SU-DHL-6 (cell line): ENCODE results near the gene C4orf51.

Source experiments
- H2AFZ ChIP-seq: fragments of 200-600 bp; sonication (generic); 2 replicates; pipeline ENCODE4 v1.6.1; 2014; ENCODE audit warnings: low read depth, mild to moderate bottlenecking, moderate library complexity, mixed read lengths, antibody characterized with exemption, low read length; ENCODE audit not compliant: severe bottlenecking
- H3F3A ChIP-seq: fragments of 200-600 bp; shearing (Covaris generic); 2 replicates; pipeline ENCODE4 v1.6.0; 2016; ENCODE audit warnings: antibody characterized with exemption, mild to moderate bottlenecking; ENCODE audit not compliant: insufficient read depth
- H3K27ac ChIP-seq: fragments of 200-600 bp; sonication (generic); 2 replicates; pipeline ENCODE4 v1.5.1; 2016; ENCODE audit warnings: low read depth, mild to moderate bottlenecking, low read length, moderate library complexity, mixed read lengths
- H3K27me3 ChIP-seq: fragments of 200-600 bp; sonication (generic), shearing (Covaris generic); 2 replicates; pipeline ENCODE4 v1.6.0; 2014; ENCODE audit warnings: mild to moderate bottlenecking, low read length
- H3K36me3 ChIP-seq: fragments of 200-600 bp; sonication (generic); 2 replicates; pipeline ENCODE4 v1.6.1; 2014; ENCODE audit warnings: mild to moderate bottlenecking, low read length, mixed read lengths
- H3K4me2 ChIP-seq: fragments of 300-600, 200-600 bp; shearing (Covaris generic), sonication (generic); 2 replicates; pipeline ENCODE4 v1.6.0; 2014; ENCODE audit warnings: low read length, low read depth, mild to moderate bottlenecking; ENCODE audit not compliant: poor library complexity, severe bottlenecking
- H3K4me3 ChIP-seq: fragments of 200-600 bp; sonication (generic); 2 replicates; pipeline ENCODE4 v1.5.1; 2014; ENCODE audit warnings: antibody characterized with exemption, low read length, mild to moderate bottlenecking, mixed read lengths; ENCODE audit not compliant: insufficient read depth, poor library complexity, severe bottlenecking
- H3K79me2 ChIP-seq: fragments of 200-600 bp; sonication (generic); 2 replicates; pipeline ENCODE4 v1.6.1; 2014; ENCODE audit warnings: mild to moderate bottlenecking, low read length, moderate library complexity; ENCODE audit not compliant: insufficient read depth
- H3K9ac ChIP-seq: fragments of 200-600 bp; sonication (generic); 2 replicates; pipeline ENCODE4 v1.7.0; 2014; ENCODE audit warnings: mild to moderate bottlenecking, low read length
- H3K9me2 ChIP-seq: fragments of 200-600 bp; sonication (generic); replicated peaks from 2 replicates; pipeline ENCODE4 v1.6.1; 2014; ENCODE audit warnings: low read length; ENCODE audit not compliant: insufficient read depth
- H3K9me3 ChIP-seq: fragments of 200-600 bp; sonication (generic); 2 replicates; pipeline ENCODE4 v1.6.1; 2014; ENCODE audit warnings: low read length, mixed read lengths; ENCODE audit not compliant: insufficient read depth
- H4K20me1 ChIP-seq: fragments of 200-600 bp; sonication (generic); 2 replicates; pipeline ENCODE4 v1.6.1; 2014; ENCODE audit warnings: low read depth, mild to moderate bottlenecking, antibody characterized with exemption, low read length, moderate library complexity, mixed read lengths
- EZH2phosphoT487 ChIP-seq: fragments of 200-600 bp; sonication (generic), shearing (Covaris generic); conservative IDR thresholded peaks from 2 replicates; pipeline ENCODE4 v1.6.1; 2018; ENCODE audit warnings: mild to moderate bottlenecking, antibody characterized with exemption, low read length, moderate library complexity, mixed read lengths
- TF ChIP-seq, protein P1 (sequence below): fragments of 200-600 bp; sonication (generic); IDR thresholded peaks from one replicate; pipeline ENCODE4 v1.5.1; 2017; ENCODE audit warnings: antibody characterized with exemption, mild to moderate bottlenecking, low read length, moderate library complexity; ENCODE audit not compliant: insufficient read depth, poor library complexity, severe bottlenecking

The C4orf51 gene

DNA sequence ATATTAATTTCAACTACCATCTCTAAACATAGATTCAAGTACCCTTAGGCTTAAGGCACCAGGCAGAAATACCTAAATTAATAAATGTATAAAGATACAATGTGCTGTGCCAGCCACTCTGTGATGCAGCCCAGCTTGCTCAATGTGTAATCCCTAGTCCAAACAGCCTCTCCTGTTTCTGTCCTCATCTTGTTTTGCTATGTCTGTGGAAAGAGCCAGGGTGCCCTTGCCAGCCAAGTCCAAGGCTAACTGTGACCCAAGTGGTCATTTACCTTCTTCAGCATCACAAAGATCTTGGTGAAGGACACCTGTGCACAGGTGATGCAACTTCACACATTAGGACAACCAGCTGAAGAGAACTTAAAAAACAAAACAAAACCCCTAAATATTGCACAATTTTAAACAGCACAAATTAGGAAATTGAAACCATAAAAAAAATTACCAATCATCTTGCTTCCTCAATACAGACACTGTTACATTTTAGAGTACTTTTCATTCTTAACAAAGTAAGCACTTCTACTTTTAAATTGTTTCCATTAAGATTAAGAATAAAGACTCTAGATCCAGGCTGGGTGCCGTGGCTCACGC, 89.6 kb downstream of the C4orf51 start:
- Histone ChIP-seq H3K9me3 (no peaks in the 10 kb centered on the region), H3F3A (no peaks in the 10 kb centered on the region), H4K20me1 (no peaks in the 10 kb centered on the region), H3K4me2 (no peak overlapping the region), H3K4me3 (no peak overlapping the region), H3K79me2 (no peaks in the 10 kb centered on the region), H2AFZ (no peak overlapping the region), H3K36me3 (peaks cover 19% of the 10 kb centered on the region), H3K9me2 (no peaks in the 10 kb centered on the region), H3K27ac (no peak overlapping the region), H3K27me3 (no peaks in the 10 kb centered on the region), H3K9ac (no peak overlapping the region)
- TF ChIP-seq, protein P1, sequence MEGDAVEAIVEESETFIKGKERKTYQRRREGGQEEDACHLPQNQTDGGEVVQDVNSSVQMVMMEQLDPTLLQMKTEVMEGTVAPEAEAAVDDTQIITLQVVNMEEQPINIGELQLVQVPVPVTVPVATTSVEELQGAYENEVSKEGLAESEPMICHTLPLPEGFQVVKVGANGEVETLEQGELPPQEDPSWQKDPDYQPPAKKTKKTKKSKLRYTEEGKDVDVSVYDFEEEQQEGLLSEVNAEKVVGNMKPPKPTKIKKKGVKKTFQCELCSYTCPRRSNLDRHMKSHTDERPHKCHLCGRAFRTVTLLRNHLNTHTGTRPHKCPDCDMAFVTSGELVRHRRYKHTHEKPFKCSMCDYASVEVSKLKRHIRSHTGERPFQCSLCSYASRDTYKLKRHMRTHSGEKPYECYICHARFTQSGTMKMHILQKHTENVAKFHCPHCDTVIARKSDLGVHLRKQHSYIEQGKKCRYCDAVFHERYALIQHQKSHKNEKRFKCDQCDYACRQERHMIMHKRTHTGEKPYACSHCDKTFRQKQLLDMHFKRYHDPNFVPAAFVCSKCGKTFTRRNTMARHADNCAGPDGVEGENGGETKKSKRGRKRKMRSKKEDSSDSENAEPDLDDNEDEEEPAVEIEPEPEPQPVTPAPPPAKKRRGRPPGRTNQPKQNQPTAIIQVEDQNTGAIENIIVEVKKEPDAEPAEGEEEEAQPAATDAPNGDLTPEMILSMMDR = no peak
- TF ChIP-seq EZH2phosphoT487 = no peak

GRCh38 chr4:145770124-145770523, 90.2 kb downstream of the C4orf51 start:
- Histone ChIP-seq H3F3A (no peaks in the 10 kb centered on the region), H2AFZ (no peak overlapping the region), H3K79me2 (no peaks in the 10 kb centered on the region), H3K27me3 (no peaks in the 10 kb centered on the region), H3K27ac (no peak overlapping the region), H4K20me1 (no peaks in the 10 kb centered on the region), H3K9me3 (no peaks in the 10 kb centered on the region), H3K9me2 (no peaks in the 10 kb centered on the region), H3K4me3 (no peak overlapping the region), H3K9ac (no peak overlapping the region), H3K4me2 (no peak overlapping the region), H3K36me3 (peaks cover 19% of the 10 kb centered on the region)
- TF ChIP-seq, protein P1 = no peak
- TF ChIP-seq EZH2phosphoT487 = no peak

- H2AFZ ChIP-seq = no peak overlapping the region
- H3K79me2 ChIP-seq = no peaks in the 10 kb centered on the region
- peaks cover 25% of the 10 kb centered on the region; the same call in 1 of the 2 replicates for H3K36me3 ChIP-seq
- H3F3A ChIP-seq = no peaks in the 10 kb centered on the region
- TF ChIP-seq, protein P1 = no peak
- no peak for TF ChIP-seq EZH2phosphoT487
- no peaks in the 10 kb centered on the region for H4K20me1 ChIP-seq
- H3K4me3 ChIP-seq = no peak overlapping the region
- H3K9me2 ChIP-seq = no peaks in the 10 kb centered on the region
- no peak overlapping the region for H3K4me2 ChIP-seq
- H3K9me3 ChIP-seq = no peaks in the 10 kb centered on the region
- no peak overlapping the region for H3K27ac ChIP-seq
- no peaks in the 10 kb centered on the region for H3K27me3 ChIP-seq
- no peak overlapping the region for H3K9ac ChIP-seq
Measured at GRCh38 chr4:145772347-145772746, 92.4 kb downstream of the C4orf51 start.
